GM12878 (cell line): ENCODE results near the gene CHDH. TPM values are rescaled to one million over a fixed set of nuclear protein-coding genes. Genes with fewer than 3 reads are reported as not detected.

Experiments
- ATAC-seq: fragments of 200-7000 bp; cut with Tn5 transposase; 3 replicates; pipeline ENCODE4 v1.9.1; 2020; ENCODE audit warnings: mild to moderate bottlenecking, moderate library complexity
- BruUV-seq: library from RNA; stranded (reverse); fragments of 400-500 nt; replicated peaks from 2 replicates; lab custom pipeline; 2021; lab: Mats Ljungman, UMichigan
- CTCF ChIA-PET: fragments of 300-600 bp; sonication (Branson Sonifier 250); formaldehyde crosslinking; extraction: SDS; loops from one replicate; lab custom pipeline; 2021; ENCODE audit warnings: inconsistent platforms; lab: Yijun Ruan, JAX
- POLR2A ChIA-PET: fragments of 350-600 bp; formaldehyde crosslinking; extraction: SDS; loops from one replicate; lab custom pipeline; 2021; ENCODE audit warnings: inconsistent platforms; lab: Charles Lee
- RAD21 ChIA-PET: fragments of 300-600 bp; sonication (Branson Sonifier 250); formaldehyde crosslinking; loops from one replicate; lab custom pipeline; 2023; ENCODE audit warnings: antibody characterized with exemption; ENCODE audit not compliant: unreplicated experiment; lab: Charles Lee
- SMC1A ChIA-PET: fragments of 300-600 bp; sonication (Branson Sonifier 250); formaldehyde crosslinking; loops from one replicate; lab custom pipeline; 2023; ENCODE audit not compliant: unreplicated experiment, uncharacterized antibody; lab: Charles Lee
- DNase-seq: peaks from one replicate; pipeline ENCODE4 v3.0.0-alpha.2; 2011; ENCODE audit warnings: low read depth, low spot score
- FAIRE-seq: peaks from 3 replicates; lab custom pipeline; 2011; peaks lifted over from hg19 to GRCh38; lab: Jason Lieb, UNC
- H2AFZ ChIP-seq: 2 replicates; pipeline ENCODE4 v1.6.0; 2011; ENCODE audit warnings: low read depth, low read length, control low read depth; ENCODE audit not compliant: control insufficient read depth
- H3K27ac ChIP-seq: 2 replicates; pipeline ENCODE4 v1.5.1; 2011; ENCODE audit warnings: control low read depth; ENCODE audit not compliant: control insufficient read depth, insufficient read depth
- H3K27me3 ChIP-seq, 2 experiments: replicated peaks in 1 of 2; 2 replicates each; pipeline versions ENCODE4 v1.6.0 to v1.6.1; 2011; ENCODE audit warnings: low read length in 1 of 2; ENCODE audit not compliant: control insufficient read depth in 2 of 2, insufficient read depth in 2 of 2
- H3K36me3 ChIP-seq, 2 experiments: 2 replicates each; pipeline ENCODE4 v1.5.1; 2011; ENCODE audit warnings: low read length in 1 of 2; ENCODE audit not compliant: control insufficient read depth in 2 of 2, insufficient read depth in 2 of 2
- H3K4me1 ChIP-seq: 2 replicates; pipeline ENCODE4 v1.6.1; 2011; ENCODE audit warnings: mild to moderate bottlenecking, low read length, moderate library complexity, mixed read lengths; ENCODE audit not compliant: control insufficient read depth, insufficient read depth
- H3K4me2 ChIP-seq: 2 replicates; pipeline ENCODE4 v1.6.0; 2011; ENCODE audit warnings: control low read depth; ENCODE audit not compliant: control insufficient read depth, insufficient read depth
- H3K4me3 ChIP-seq: fragments of 200-600 bp; sonication (generic); 2 replicates; pipeline ENCODE4 v1.5.1; 2016
- H3K79me2 ChIP-seq: 2 replicates; pipeline ENCODE4 v1.6.0; 2011; ENCODE audit warnings: low read length; ENCODE audit not compliant: control insufficient read depth, insufficient read depth
- H3K9ac ChIP-seq: 2 replicates; pipeline ENCODE4 v1.8.0; 2011; ENCODE audit warnings: low read length, control low read depth, mixed read lengths; ENCODE audit not compliant: control insufficient read depth, insufficient read depth
- H3K9me3 ChIP-seq: replicated peaks from 3 replicates; pipeline ENCODE4 v1.5.1; 2011; ENCODE audit warnings: mild to moderate bottlenecking, low read length; ENCODE audit not compliant: control insufficient read depth, insufficient read depth
- H4K20me1 ChIP-seq: 2 replicates; pipeline ENCODE4 v1.6.0; 2011; ENCODE audit not compliant: control insufficient read depth, insufficient read depth
- ATF3 ChIP-seq: IDR thresholded peaks from 2 replicates; pipeline ENCODE4 v1.6.1; 2011; ENCODE audit warnings: low read depth, mild to moderate bottlenecking, low read length, moderate library complexity, borderline replicate concordance; ENCODE audit errors: extremely low read depth
- BHLHE40 ChIP-seq, 2 experiments: fragments of 450-650 bp in 1 of 2; IDR thresholded peaks; 2 replicates each; pipeline ENCODE4 v1.6.1; 2011 to 2017; ENCODE audit warnings: low read depth in 2 of 2, borderline replicate concordance in 1 of 2, improper control_type of control experiment in 1 of 2, low read length in 1 of 2, mild to moderate bottlenecking in 1 of 2
- CREB1 ChIP-seq: IDR thresholded peaks from 2 replicates; pipeline ENCODE4 v1.6.1; 2012; ENCODE audit warnings: low read depth, mild to moderate bottlenecking, inconsistent platforms
- CREM ChIP-seq: IDR thresholded peaks from 2 replicates; pipeline ENCODE4 v1.6.1; 2014; ENCODE audit warnings: antibody characterized with exemption, low read depth
- HDAC2 ChIP-seq: fragments of 200-600 bp; sonication (generic); IDR thresholded peaks from 2 replicates; pipeline ENCODE4 v1.6.1; 2017
- JUND ChIP-seq: IDR thresholded peaks from 2 replicates; pipeline ENCODE4 v1.6.1; 2012; ENCODE audit warnings: low read depth, mild to moderate bottlenecking, low read length, improper control_type of control experiment, moderate library complexity
- KAT2A ChIP-seq: conservative IDR thresholded peaks from 2 replicates; pipeline ENCODE4 v1.6.1; 2011; ENCODE audit warnings: low read depth, low read length; ENCODE audit not compliant: control insufficient read depth
- NKRF ChIP-seq: fragments of 450-650 bp; conservative IDR thresholded peaks from 2 replicates; pipeline ENCODE4 v1.6.1; 2017; ENCODE audit warnings: mild to moderate bottlenecking, moderate library complexity
- NR2C2 ChIP-seq: IDR thresholded peaks from 2 replicates; pipeline ENCODE4 v1.6.1; 2011; ENCODE audit warnings: borderline replicate concordance, low read depth; ENCODE audit not compliant: control insufficient read depth, insufficient read length
- PBX3 ChIP-seq: IDR thresholded peaks from 2 replicates; pipeline ENCODE4 v1.6.1; 2011; ENCODE audit warnings: mild to moderate bottlenecking, low read depth, low read length, moderate library complexity; ENCODE audit not compliant: insufficient replicate concordance
- RAD21 ChIP-seq: IDR thresholded peaks from 2 replicates; pipeline ENCODE4 v1.6.1; 2011; ENCODE audit warnings: mild to moderate bottlenecking, low read depth, low read length, moderate library complexity; ENCODE audit not compliant: insufficient read depth
- RAD51 ChIP-seq: fragments of 450-650 bp; IDR thresholded peaks from 2 replicates; pipeline ENCODE4 v1.6.1; 2016; ENCODE audit warnings: moderate library complexity, mild to moderate bottlenecking, inconsistent platforms
- SMAD1 ChIP-seq: fragments of 450-650 bp; IDR thresholded peaks from 2 replicates; pipeline ENCODE4 v1.6.1; 2018; ENCODE audit warnings: mild to moderate bottlenecking, low read depth; ENCODE audit not compliant: partially characterized antibody
- SPI1 ChIP-seq: IDR thresholded peaks from 2 replicates; pipeline ENCODE4 v1.6.1; 2011; ENCODE audit warnings: low read depth, mild to moderate bottlenecking, low read length, moderate library complexity, borderline replicate concordance; ENCODE audit not compliant: insufficient read depth
- USF1 ChIP-seq: IDR thresholded peaks from 2 replicates; pipeline ENCODE4 v1.6.1; 2011; ENCODE audit warnings: borderline replicate concordance, low read depth, mild to moderate bottlenecking, moderate library complexity, mixed read lengths, low read length; ENCODE audit not compliant: insufficient read depth; ENCODE audit errors: extremely low read length
- YBX1 ChIP-seq: fragments of 450-650 bp; IDR thresholded peaks from 2 replicates; pipeline ENCODE4 v1.6.1; 2016; ENCODE audit warnings: antibody characterized with exemption
- ZNF207 ChIP-seq: fragments of 450-650 bp; IDR thresholded peaks from 2 replicates; pipeline ENCODE4 v1.6.1; 2014; ENCODE audit warnings: antibody characterized with exemption, mild to moderate bottlenecking, borderline replicate concordance
- WGBS: methylation state at CpG from one replicate; pipeline ENCODE4 v1.1.6; 2016; ENCODE audit warnings: low lambda C conversion rate; ENCODE audit not compliant: insufficient replicate concordance, insufficient coverage; ENCODE audit errors: missing lambda C conversion rate; 5-methylcytosine and 5-hydroxymethylcytosine counted together
- in situ Hi-C: fragments of 300-500 bp; cut with MboI; formaldehyde crosslinking; loops from 9 replicates; pipeline ENCODE4 v1.14.3; 2018; ENCODE audit warnings: mixed read lengths
- intact Hi-C: fragments of 100-400 bp; cut with micrococcal nuclease; formaldehyde crosslinking; loops from one replicate; pipeline ENCODE4 v1.14.2; 2022; ENCODE audit not compliant: unreplicated experiment
- polyA plus RNA-seq, 11 experiments: library from polyadenylated mRNA; depleted of rRNA in 4 of 11; unstranded in 6 of 11; stranded (reverse) in 5 of 11; fragments of >200 nt; fragmentation: Nextera tagmentation in 4 of 11; fragmentation: Illumina TruSeq in 1 of 11; extraction: Ambion mirVana in 4 of 11; extraction: Trizol in 1 of 11; gene quantifications; 1 replicate in 1 of 11; 2 replicates in 10 of 11; pipeline versions ENCODE4 v1.2.1 to v1.2.3, GENCODE V29; 2011 to 2016; ENCODE audit warnings: inconsistent platforms in 2 of 11, missing spikeins in 2 of 11, low read depth in 1 of 11
- total RNA-seq, 4 experiments: library from RNA; depleted of rRNA in 3 of 4; stranded (reverse); fragments of >200 nt in 3 of 4; fragmentation: Illumina TruSeq in 1 of 4; extraction: Trizol in 1 of 4; gene quantifications; 2 replicates each; pipeline versions ENCODE4 v1.2.1 to v1.2.3, GENCODE V29; 2013 to 2021

CHDH gene
- total and polyA plus RNA-seq, 10 of the 15 experiments (the other 5 are each of a cell fraction or from before 2014, with no cell fraction given), result 0.95 to 8.3 (median 2.9) TPM

GRCh38 chr3:53795176-53795575 is 51.0 kb downstream of the CHDH start:
- POLR2A ChIA-PET, result no interaction called here
- no peak for ATAC-seq
- whole genome bisulfite sequencing, result 17% methylated on average over 3 of the region's 3 CpGs
- Histone ChIP-seq H3K27ac (no peak overlapping the region), H2AFZ (no peak overlapping the region), H4K20me1 (no peaks in the 10 kb centered on the region), H3K4me1 (no peaks in the 10 kb centered on the region), H3K9me3 (no peaks in the 10 kb centered on the region), H3K36me3 (no peaks in the 10 kb centered on the region), H3K27me3 (no peaks in the 10 kb centered on the region), H3K4me2 (no peak overlapping the region), H3K4me3 (no peak overlapping the region), H3K79me2 (no peaks in the 10 kb centered on the region), H3K9ac (no peak overlapping the region)
- no peak for DNase-seq
- in situ Hi-C loops, result no loop called here
- CTCF ChIA-PET, result no interaction called here
- intact Hi-C loops, result no loop called here
- FAIRE-seq, result no peak
- BruUV-seq, result no TSS peak
- SMC1A ChIA-PET, result interaction anchor here (0.8 to 1.3 kb wide), 4 partner anchors 13 to 85 kb away, joined by 3 to 4 read pairs (median 3); no protein-coding TSS in a partner anchor
- RAD21 ChIA-PET, result no interaction called here
- no peak for TF ChIP-seq ATF3
- TF ChIP-seq SPI1, result no peak
- no peak for TF ChIP-seq CREM
- no peak for TF ChIP-seq KAT2A
- TF ChIP-seq BHLHE40 (IDR thresholded peaks at IDR 0.05; ENCODE audit: borderline replicate concordance in 1 of 2, low read depth in 2 of 2, low read length in 1 of 2), result no peak
- no peak for TF ChIP-seq CREB1
- TF ChIP-seq USF1, result no peak
- TF ChIP-seq ZNF207, result no peak
- no peak for TF ChIP-seq PBX3
- no peak for TF ChIP-seq SMAD1
- TF ChIP-seq NKRF, result no peak
- TF ChIP-seq JUND, result no peak
- no peak for TF ChIP-seq NR2C2
- no peak for TF ChIP-seq HDAC2
- TF ChIP-seq RAD51, result no peak
- TF ChIP-seq YBX1, result no peak
- no peak for TF ChIP-seq RAD21
